ENCODE results near the gene ST3GAL3.

GRCh38 chr1:43689289-43689688 is 18.0 kb upstream of the ST3GAL3 start:
- TF ChIP-seq CTCF (IDR thresholded peaks at IDR 0.05; ENCODE audit: low read depth, low read length) (no peak), POLR2A (IDR thresholded peaks at IDR 0.05; ENCODE audit: extremely low read depth, insufficient read length) (no peak), MYC (IDR thresholded peaks at IDR 0.05; ENCODE audit: low read depth, low read length) (no peak)

All from NB4 (cell line).